CD4-positive, alpha-beta memory T cell (primary cell): ENCODE data around the gene STX16. TPM values are rescaled to one million over a fixed set of nuclear protein-coding genes. Genes with fewer than 3 reads are reported as not detected.
"Not testable (repeated sequence)": the region's sequence is repeated elsewhere in the genome, so short reads cannot be mapped to it uniquely, and the experiment has no call there.

Source experiments
- CTCF ChIA-PET: fragments of 350-600 bp; sonication (Branson Sonifier 250); formaldehyde crosslinking; loops from one replicate; lab custom pipeline; 2021; ENCODE audit warnings: inconsistent platforms; ENCODE audit not compliant: partially characterized antibody; lab: Charles Lee
- POLR2A ChIA-PET: fragments of 350-600 bp; sonication (Branson Sonifier 250); formaldehyde crosslinking; loops from one replicate; lab custom pipeline; 2021; ENCODE audit not compliant: partially characterized antibody; lab: Charles Lee
- DNase-seq, 5 donors: peaks; one replicate each; pipeline versions ENCODE4 v3.0.0 to v3.0.0-alpha.2; 2020 to 2022; ENCODE audit warnings: mixed read lengths in 1 of 5
- H3K27ac ChIP-seq: one replicate; pipeline ENCODE4 v1.7.0; 2013; ENCODE audit warnings: low read depth, low read length
- H3K27me3 ChIP-seq: 2 replicates; pipeline ENCODE4 v1.7.0; 2013; ENCODE audit warnings: mild to moderate bottlenecking, low read length, moderate library complexity; ENCODE audit not compliant: insufficient read depth
- H3K36me3 ChIP-seq: 2 replicates; pipeline ENCODE4 v1.7.0; 2013; ENCODE audit warnings: mild to moderate bottlenecking, low read length, moderate library complexity; ENCODE audit not compliant: insufficient read depth
- H3K4me1 ChIP-seq: 2 replicates; pipeline ENCODE4 v1.7.0; 2013; ENCODE audit warnings: mild to moderate bottlenecking, low read length, moderate library complexity; ENCODE audit not compliant: insufficient read depth
- H3K4me3 ChIP-seq, 2 donors: one replicate each; pipeline ENCODE4 v1.7.0; 2013; ENCODE audit warnings: low read length in 2 of 2, mild to moderate bottlenecking in 1 of 2
- H3K9me3 ChIP-seq, 2 donors: one replicate each; pipeline ENCODE4 v1.7.0; 2013; ENCODE audit warnings: low read length in 2 of 2, control low read depth in 1 of 2; ENCODE audit not compliant: control insufficient read depth in 1 of 2
- H3K27ac Mint-ChIP-seq, 7 donors: one replicate each; pipeline ENCODE4 v1.8.0; 2020 to 2021; ENCODE audit warnings: mixed read lengths in 7 of 7, mild to moderate bottlenecking in 6 of 7, inconsistent platforms in 3 of 7, moderate library complexity in 3 of 7
- H3K27me3 Mint-ChIP-seq, 2 donors: one replicate each; pipeline ENCODE4 v1.8.0; 2020 to 2021; ENCODE audit warnings: mixed read lengths in 2 of 2
- H3K36me3 Mint-ChIP-seq, 2 donors: one replicate each; pipeline ENCODE4 v1.8.0; 2020 to 2021; ENCODE audit warnings: mixed read lengths in 2 of 2, inconsistent platforms in 1 of 2, mild to moderate bottlenecking in 1 of 2
- H3K4me1 Mint-ChIP-seq, 4 donors: one replicate each; pipeline ENCODE4 v1.8.0; 2020 to 2021; ENCODE audit warnings: mixed read lengths in 4 of 4, mild to moderate bottlenecking in 1 of 4
- H3K4me3 Mint-ChIP-seq, 8 donors: one replicate each; pipeline ENCODE4 v1.8.0; 2020 to 2021; ENCODE audit warnings: mixed read lengths in 8 of 8, mild to moderate bottlenecking in 7 of 8, moderate library complexity in 6 of 8, inconsistent platforms in 3 of 8
- H3K9me3 Mint-ChIP-seq, 8 donors: one replicate each; pipeline ENCODE4 v1.8.0; 2020 to 2021; ENCODE audit warnings: mixed read lengths in 8 of 8, mild to moderate bottlenecking in 5 of 8, inconsistent platforms in 3 of 8, moderate library complexity in 1 of 8
- intact Hi-C: fragments of 100-400 bp; cut with micrococcal nuclease; formaldehyde crosslinking; loops from one replicate; pipeline ENCODE4 v1.15.1; 2023
- polyA plus RNA-seq, 2 donors: library from polyadenylated mRNA; unstranded; fragments of 300-500 nt; fragmentation: Illumina TruSeq; gene quantifications; one replicate each; pipeline ENCODE4 v1.2.3, GENCODE V29; 2021
- total RNA-seq, 2 experiments: library from RNA; stranded (reverse); gene quantifications; one replicate each; pipeline ENCODE4 v1.2.3, GENCODE V29; 2021

STX16 gene
- total and polyA plus RNA-seq, 4 experiments from 2014 or later: 16.5 to 167 (median 91.3) TPM

DNA sequence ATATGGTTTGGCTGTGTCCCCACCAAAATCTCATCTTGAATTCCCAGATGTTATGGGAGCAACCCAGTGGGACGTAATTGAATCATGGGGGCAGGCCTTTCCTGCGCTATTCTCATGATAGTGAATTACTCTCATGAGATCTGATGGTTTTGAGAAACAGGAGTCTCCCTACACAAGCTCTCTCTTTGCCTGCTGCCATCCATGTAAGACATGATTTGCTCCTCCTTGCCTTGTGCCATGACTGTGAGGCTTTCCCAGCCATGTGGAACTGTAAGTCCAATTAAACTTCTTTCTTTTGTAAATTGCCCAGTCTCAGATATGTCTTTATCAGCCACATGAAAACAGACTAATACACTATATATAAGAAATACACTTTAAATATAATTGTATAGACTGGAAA, 75.1 kb downstream of the STX16 start:
- not testable (repeated sequence) for DNase-seq

More for the DNA sequence above, 75.1 kb downstream of the STX16 start:
- peaks cover 26 to 34% of the 10 kb centered on the region in 2 donors for H3K27me3 Mint-ChIP-seq
- H3K36me3 ChIP-seq, intact Hi-C loops, H3K4me3 Mint-ChIP-seq, H3K4me1 Mint-ChIP-seq, CTCF ChIA-PET, H3K36me3 Mint-ChIP-seq, H3K27ac ChIP-seq, H3K27ac Mint-ChIP-seq, H3K4me1 ChIP-seq, H3K27me3 ChIP-seq, H3K4me3 ChIP-seq, POLR2A ChIA-PET, H3K9me3 ChIP-seq: not testable (repeated sequence)
- H3K9me3 Mint-ChIP-seq: peaks cover 0 to 34% (median 17%) of the 10 kb centered on the region in 8 donors

Other genes starting within 250 kb of the STX16 start
- gene APCDD1L, start 135.9 kb upstream of the STX16 start, total RNA-seq: not detected
- under 1 TPM in 1 of 2 donors, not detected in 1; 0.11 TPM for gene APCDD1L, start 135.9 kb upstream of the STX16 start, polyA plus RNA-seq
- gene NPEPL1, start 41.5 kb downstream of the STX16 start, total RNA-seq: 10 to 100 TPM; 44.2 to 44.8 TPM
- 10 to 100 TPM in 1 of 2 donors, 1 to 10 TPM in 1; 8.9 to 11.9 TPM for gene NPEPL1, start 41.5 kb downstream of the STX16 start, polyA plus RNA-seq
- gene GNAS-AS1, start 199.6 kb downstream of the STX16 start, total RNA-seq: 1 to 10 TPM in 1 of 2 experiments, under 1 TPM in 1; 0.94 to 1.1 TPM
- not detected for gene GNAS-AS1, start 199.6 kb downstream of the STX16 start, polyA plus RNA-seq
- gene GNAS, start 201.4 kb downstream of the STX16 start, total RNA-seq: 100 to 1,000 TPM; 641 to 645 TPM
- 100 to 1,000 TPM in 1 of 2 donors, 10 to 100 TPM in 1; 70.1 to 184 TPM for gene GNAS, start 201.4 kb downstream of the STX16 start, polyA plus RNA-seq